Parathyroid adenoma (tissue), 2 donors: ENCODE data around the gene SLC9A9.

Experiments
- H2AFZ ChIP-seq: fragments of 300-600 bp; sonication (generic); one replicate; pipeline ENCODE4 v1.7.0; 2017; ENCODE audit warnings: antibody characterized with exemption, mild to moderate bottlenecking
- H3K27ac ChIP-seq: fragments of 300-600 bp; sonication (generic); one replicate; pipeline ENCODE4 v1.7.0; 2017
- H3K27me3 ChIP-seq: fragments of 300-600 bp; sonication (generic); one replicate; pipeline ENCODE4 v1.7.0; 2017; ENCODE audit warnings: low read length; ENCODE audit not compliant: control insufficient read depth, insufficient read depth
- H3K36me3 ChIP-seq: fragments of 300-600 bp; sonication (generic); one replicate; pipeline ENCODE4 v1.7.0; 2017; ENCODE audit warnings: low read length; ENCODE audit not compliant: control insufficient read depth, insufficient read depth
- H3K4me1 ChIP-seq: fragments of 300-600 bp; sonication (generic); one replicate; pipeline ENCODE4 v1.7.0; 2017; ENCODE audit warnings: control low read depth
- H3K4me2 ChIP-seq: fragments of 300-600 bp; sonication (generic); one replicate; pipeline ENCODE4 v1.7.0; 2017; ENCODE audit warnings: low read length
- H3K4me3 ChIP-seq: fragments of 300-600 bp; sonication (generic); one replicate; pipeline ENCODE4 v1.7.0; 2017; ENCODE audit warnings: low read depth, low read length
- H3K79me2 ChIP-seq: fragments of 300-600 bp; sonication (generic); one replicate; pipeline ENCODE4 v1.7.0; 2017; ENCODE audit warnings: control low read depth
- H3K9ac ChIP-seq: fragments of 300-600 bp; sonication (generic); one replicate; pipeline ENCODE4 v1.7.0; 2017; ENCODE audit warnings: mild to moderate bottlenecking
- H3K9me3 ChIP-seq: fragments of 300-600 bp; sonication (generic); one replicate; pipeline ENCODE4 v1.7.0; 2017; ENCODE audit warnings: low read length; ENCODE audit not compliant: control insufficient read depth
- TF ChIP-seq, protein P1 (sequence below): fragments of 300-600 bp; sonication (generic); IDR thresholded peaks from one replicate; pipeline ENCODE4 v1.7.0; 2017; ENCODE audit warnings: antibody characterized with exemption, mild to moderate bottlenecking
- donor health status: primary hyperparathyroidism.

Gene SLC9A9

DNA sequence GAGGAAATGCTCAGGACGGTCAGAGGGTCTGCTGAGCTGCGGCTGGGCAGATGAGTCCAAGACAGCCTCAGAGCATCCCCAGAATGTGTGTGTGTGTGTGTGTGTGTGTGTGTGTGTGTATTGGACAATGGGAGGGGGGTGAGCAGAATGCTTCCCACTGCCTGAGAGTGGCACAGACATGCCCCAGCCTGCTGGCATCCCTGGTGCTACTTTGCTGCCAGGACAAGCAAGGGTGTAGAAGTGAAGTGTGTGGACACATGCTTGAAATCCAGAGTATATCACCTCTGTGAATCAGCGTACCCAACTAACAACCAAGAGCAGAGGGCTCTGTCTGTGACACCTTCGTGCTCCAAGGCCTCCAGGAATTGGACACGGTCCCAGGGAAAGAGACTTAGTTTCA lies 76.3 kb downstream of the SLC9A9 start:
- no peaks in the 10 kb centered on the region for H3K79me2 ChIP-seq
- H3K4me2 ChIP-seq = no peak overlapping the region
- no peaks in the 10 kb centered on the region for H3K27me3 ChIP-seq
- H3K4me3 ChIP-seq = no peak overlapping the region
- no peaks in the 10 kb centered on the region for H3K9me3 ChIP-seq
- no peaks in the 10 kb centered on the region for H3K36me3 ChIP-seq
- H3K27ac ChIP-seq = no peak overlapping the region
- H3K9ac ChIP-seq = no peak overlapping the region
- H2AFZ ChIP-seq = no peak overlapping the region
- H3K4me1 ChIP-seq = no peaks in the 10 kb centered on the region
- TF ChIP-seq, protein P1, sequence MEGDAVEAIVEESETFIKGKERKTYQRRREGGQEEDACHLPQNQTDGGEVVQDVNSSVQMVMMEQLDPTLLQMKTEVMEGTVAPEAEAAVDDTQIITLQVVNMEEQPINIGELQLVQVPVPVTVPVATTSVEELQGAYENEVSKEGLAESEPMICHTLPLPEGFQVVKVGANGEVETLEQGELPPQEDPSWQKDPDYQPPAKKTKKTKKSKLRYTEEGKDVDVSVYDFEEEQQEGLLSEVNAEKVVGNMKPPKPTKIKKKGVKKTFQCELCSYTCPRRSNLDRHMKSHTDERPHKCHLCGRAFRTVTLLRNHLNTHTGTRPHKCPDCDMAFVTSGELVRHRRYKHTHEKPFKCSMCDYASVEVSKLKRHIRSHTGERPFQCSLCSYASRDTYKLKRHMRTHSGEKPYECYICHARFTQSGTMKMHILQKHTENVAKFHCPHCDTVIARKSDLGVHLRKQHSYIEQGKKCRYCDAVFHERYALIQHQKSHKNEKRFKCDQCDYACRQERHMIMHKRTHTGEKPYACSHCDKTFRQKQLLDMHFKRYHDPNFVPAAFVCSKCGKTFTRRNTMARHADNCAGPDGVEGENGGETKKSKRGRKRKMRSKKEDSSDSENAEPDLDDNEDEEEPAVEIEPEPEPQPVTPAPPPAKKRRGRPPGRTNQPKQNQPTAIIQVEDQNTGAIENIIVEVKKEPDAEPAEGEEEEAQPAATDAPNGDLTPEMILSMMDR = no peak

DNA sequence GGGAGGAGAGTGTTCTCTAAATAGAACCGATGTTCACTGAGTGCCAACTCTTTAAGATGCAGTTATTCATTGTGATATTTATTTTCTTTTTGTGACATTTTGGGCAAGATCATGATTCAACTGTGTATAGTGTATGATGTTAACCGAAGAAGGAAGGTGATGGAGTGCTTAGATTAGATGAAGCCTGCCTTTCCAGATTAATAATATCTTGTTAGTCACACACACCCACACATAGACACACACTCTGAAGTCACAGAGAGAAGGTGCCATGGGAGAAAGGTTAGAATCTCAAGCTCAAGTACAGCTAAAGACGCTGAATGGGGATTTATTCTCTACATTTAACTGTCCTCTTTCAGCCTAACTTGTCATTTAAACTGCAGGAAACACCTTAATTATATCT lies 77.0 kb downstream of the SLC9A9 start:
- H3K9ac ChIP-seq = no peak overlapping the region
- no peak overlapping the region for H3K27ac ChIP-seq
- H3K79me2 ChIP-seq = no peaks in the 10 kb centered on the region
- TF ChIP-seq, protein P1 = no peak
- no peaks in the 10 kb centered on the region for H3K27me3 ChIP-seq
- H3K36me3 ChIP-seq = no peaks in the 10 kb centered on the region
- H3K4me1 ChIP-seq = no peaks in the 10 kb centered on the region
- no peaks in the 10 kb centered on the region for H3K9me3 ChIP-seq
- H2AFZ ChIP-seq = no peak overlapping the region
- H3K4me2 ChIP-seq = no peak overlapping the region
- no peak overlapping the region for H3K4me3 ChIP-seq

DNA sequence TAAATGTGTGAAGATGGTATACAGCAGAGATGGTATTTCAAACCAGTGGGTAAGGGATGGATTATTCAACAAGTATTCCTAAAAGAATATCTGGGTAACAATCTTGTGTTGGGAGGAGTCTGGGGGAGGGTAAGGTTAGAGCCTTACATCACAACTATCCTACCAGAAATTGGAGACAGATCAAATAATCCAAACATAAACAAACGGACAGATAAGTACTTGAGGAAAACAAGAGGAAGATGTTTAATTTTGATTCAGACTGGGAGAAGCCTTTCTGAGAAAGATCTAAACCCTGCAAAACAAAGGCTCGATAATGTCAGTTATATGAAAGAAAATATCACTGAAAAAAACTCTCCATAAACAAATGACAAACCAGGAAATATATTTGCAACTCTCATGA lies 77.9 kb downstream of the SLC9A9 start:
- TF ChIP-seq, protein P1 = no peak
- H3K27me3 ChIP-seq = no peaks in the 10 kb centered on the region
- no peaks in the 10 kb centered on the region for H3K36me3 ChIP-seq
- H3K4me1 ChIP-seq = no peaks in the 10 kb centered on the region
- no peaks in the 10 kb centered on the region for H3K9me3 ChIP-seq
- no peak overlapping the region for H3K9ac ChIP-seq
- no peak overlapping the region for H3K4me2 ChIP-seq
- H3K27ac ChIP-seq = no peak overlapping the region
- no peaks in the 10 kb centered on the region for H3K79me2 ChIP-seq
- no peak overlapping the region for H2AFZ ChIP-seq
- H3K4me3 ChIP-seq = no peak overlapping the region

DNA sequence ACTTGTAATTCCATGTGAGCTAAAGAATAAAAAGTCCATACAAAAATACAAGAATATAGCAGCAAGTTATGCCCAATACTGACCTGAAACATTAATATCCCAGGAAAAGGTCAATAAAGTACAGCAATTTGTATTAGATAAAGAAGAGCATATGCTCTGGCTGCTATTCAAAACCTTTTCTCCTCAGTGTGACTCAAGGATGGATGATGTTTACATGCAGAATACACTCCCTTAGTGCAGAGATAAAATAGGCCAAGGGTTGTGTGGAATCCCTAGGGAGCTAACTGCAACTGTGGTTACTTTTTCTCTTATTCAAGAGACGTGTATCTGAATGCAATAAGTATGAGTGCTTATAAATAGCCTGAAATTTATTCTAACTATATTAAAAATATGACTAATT lies 78.7 kb downstream of the SLC9A9 start:
- Histone ChIP-seq H3K27ac (no peak overlapping the region), H2AFZ (no peak overlapping the region), H3K36me3 (no peaks in the 10 kb centered on the region), H3K27me3 (no peaks in the 10 kb centered on the region), H3K4me3 (no peak overlapping the region), H3K4me2 (no peak overlapping the region), H3K4me1 (no peaks in the 10 kb centered on the region), H3K79me2 (no peaks in the 10 kb centered on the region), H3K9ac (no peak overlapping the region), H3K9me3 (no peaks in the 10 kb centered on the region)
- TF ChIP-seq, protein P1 = no peak

DNA sequence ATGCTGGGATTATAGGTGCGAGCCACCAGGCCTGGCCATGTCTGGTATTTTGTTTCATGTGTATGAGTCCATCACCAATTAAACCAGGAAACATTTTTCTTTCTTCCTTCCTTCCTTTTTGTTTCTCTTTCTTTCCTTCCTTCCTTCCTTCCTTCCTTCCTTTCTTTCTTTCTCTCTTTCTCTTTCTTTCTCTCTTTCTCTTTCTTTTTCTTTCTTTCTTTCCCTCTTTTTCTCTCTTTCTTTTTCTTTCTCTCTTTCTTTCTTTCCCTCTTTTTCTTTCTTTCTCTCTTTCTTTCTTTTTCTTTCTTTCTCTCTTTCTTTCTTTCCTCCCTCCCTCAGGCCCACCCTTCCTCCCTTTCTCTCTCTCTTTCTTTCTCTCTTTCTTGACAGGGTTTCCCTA lies 83.4 kb downstream of the SLC9A9 start:
- TF ChIP-seq, protein P1 = no peak
- Histone ChIP-seq H3K4me2 (no peak overlapping the region), H3K27me3 (no peaks in the 10 kb centered on the region)

More for the DNA sequence above, 83.4 kb downstream of the SLC9A9 start:
- no peaks in the 10 kb centered on the region for H3K79me2 ChIP-seq
- no peak overlapping the region for H3K27ac ChIP-seq
- H2AFZ ChIP-seq = no peak overlapping the region
- no peaks in the 10 kb centered on the region for H3K9me3 ChIP-seq
- no peak overlapping the region for H3K9ac ChIP-seq
- H3K4me3 ChIP-seq = no peak overlapping the region
- no peaks in the 10 kb centered on the region for H3K4me1 ChIP-seq
- H3K36me3 ChIP-seq = no peaks in the 10 kb centered on the region
